ENCODE measurements around the gene DCP1A.
"Not testable (repeated sequence)": the region's sequence is repeated elsewhere in the genome, so short reads cannot be mapped to it uniquely, and the experiment has no call there.

The DCP1A gene

GRCh38 chr3:53261712-53262111, 85.6 kb downstream of the DCP1A start:
- DNase-seq: no peak

GRCh38 chr3:53260286-53260785, 87.0 kb downstream of the DCP1A start:
- no peak for DNase-seq

GRCh38 chr3:53259427-53260259, 87.7 kb downstream of the DCP1A start:
- no peak for DNase-seq

- no peak for DNase-seq
Observed at GRCh38 chr3:53258600-53259426, 88.5 kb downstream of the DCP1A start.

- no peak for DNase-seq
Observed at GRCh38 chr3:53257465-53257864, 89.9 kb downstream of the DCP1A start.

- DNase-seq: no peak
Observed at GRCh38 chr3:53256704-53257055, 90.7 kb downstream of the DCP1A start.

- DNase-seq: peak; percentile 83
Observed at GRCh38 chr3:53255775-53256703, 91.3 kb downstream of the DCP1A start, which contains the start of gene TKT. TKT (minus strand) TSS chr3:53256022; CDS start chr3:53255942, 80 bp downstream.

GRCh38 chr3:53255423-53255774, 91.9 kb downstream of the DCP1A start:
- DNase-seq: peak; percentile 41

GRCh38 chr3:53254509-53255422, 92.6 kb downstream of the DCP1A start:
- DNase-seq: peak; percentile 55

GRCh38 chr3:53253707-53254508, 93.4 kb downstream of the DCP1A start:
- no peak for DNase-seq

GRCh38 chr3:53252947-53253322, 94.4 kb downstream of the DCP1A start:
- not testable (repeated sequence) for DNase-seq

- no peak for DNase-seq
Observed at GRCh38 chr3:53252096-53252946, 95.0 kb downstream of the DCP1A start.

GRCh38 chr3:53250881-53251605, 96.3 kb downstream of the DCP1A start:
- no peak for DNase-seq

GRCh38 chr3:53250453-53250852, 96.9 kb downstream of the DCP1A start:
- DNase-seq: no peak

- DNase-seq: no peak
Observed at GRCh38 chr3:53248161-53248560, 99.2 kb downstream of the DCP1A start.

GRCh38 chr3:53247619-53248018, 99.7 kb downstream of the DCP1A start:
- DNase-seq: no peak

GRCh38 chr3:53244271-53244670, 103.1 kb downstream of the DCP1A start:
- no peak for DNase-seq

- no peak for DNase-seq
Observed at GRCh38 chr3:53243785-53244184, 103.6 kb downstream of the DCP1A start.

GRCh38 chr3:53243165-53243564, 104.2 kb downstream of the DCP1A start:
- no peak for DNase-seq
